ENCODE results near the gene LRRC56.

GRCh38 chr11:496834-497564 is 40.3 kb upstream of the LRRC56 start:
- no peak for TF ChIP-seq EZH2 (IDR thresholded peaks at IDR 0.05; ENCODE audit: borderline replicate concordance, low read length)
- no peak for TF ChIP-seq CTCF (conservative IDR thresholded peaks at IDR 0.05 in 1 of 2, IDR thresholded peaks at IDR 0.05 in 1 of 2; ENCODE audit: extremely low read depth in 1 of 2, insufficient read depth in 1 of 2, low read depth in 1 of 2, low read length in 2 of 2)
